ENCODE data around the gene YAP1.
"Not testable (repeated sequence)": the region's sequence is repeated elsewhere in the genome, so short reads cannot be mapped to it uniquely, and the experiment has no call there.

YAP1 gene

GRCh38 chr11:102200325-102200724, 90.1 kb downstream of the YAP1 start:
- DNase-seq (ENCODE audit: low read depth): not testable (repeated sequence)

- DNase-seq (ENCODE audit: low read depth): no peak
Measured at GRCh38 chr11:102201776-102202175, 91.5 kb downstream of the YAP1 start.

- DNase-seq (ENCODE audit: low read depth): no peak
Measured at GRCh38 chr11:102202972-102203371, 92.7 kb downstream of the YAP1 start.

GRCh38 chr11:102204174-102204573, 93.9 kb downstream of the YAP1 start:
- DNase-seq (ENCODE audit: low read depth): no peak

GRCh38 chr11:102205805-102206204, 95.6 kb downstream of the YAP1 start:
- DNase-seq (ENCODE audit: low read depth): no peak

- no peak for DNase-seq (ENCODE audit: low read depth)
Measured at GRCh38 chr11:102208835-102209234, 98.6 kb downstream of the YAP1 start.

- no peak for DNase-seq (ENCODE audit: low read depth)
Measured at GRCh38 chr11:102214623-102215022, 104.4 kb downstream of the YAP1 start.

GRCh38 chr11:102216433-102217075, 106.3 kb downstream of the YAP1 start:
- DNase-seq (ENCODE audit: low read depth): no peak

- peak; percentile 86 for DNase-seq (ENCODE audit: low read depth)
Measured at GRCh38 chr11:102220728-102221467, 110.7 kb downstream of the YAP1 start.

GRCh38 chr11:102223859-102224258, 113.6 kb downstream of the YAP1 start:
- DNase-seq (ENCODE audit: low read depth): peak; percentile 74

- peak; percentile 97 for DNase-seq (ENCODE audit: low read depth)
Measured at GRCh38 chr11:102225689-102226568, 115.7 kb downstream of the YAP1 start.

- DNase-seq (ENCODE audit: low read depth): peak; percentile 87
Measured at GRCh38 chr11:102226702-102227490, 116.6 kb downstream of the YAP1 start.

- no peak for DNase-seq (ENCODE audit: low read depth)
Measured at GRCh38 chr11:102229510-102230123, 119.4 kb downstream of the YAP1 start.

GRCh38 chr11:102230186-102230585, 119.9 kb downstream of the YAP1 start:
- DNase-seq (ENCODE audit: low read depth): no peak

- no peak for DNase-seq (ENCODE audit: low read depth)
Measured at GRCh38 chr11:102230911-102231310, 120.7 kb downstream of the YAP1 start.

- DNase-seq (ENCODE audit: low read depth): no peak
Measured at GRCh38 chr11:102234779-102235439, 124.7 kb downstream of the YAP1 start.

- peak; percentile 56 for DNase-seq (ENCODE audit: low read depth)
Measured at GRCh38 chr11:102237096-102237735, 127.0 kb downstream of the YAP1 start.

- DNase-seq (ENCODE audit: low read depth): no peak
Measured at GRCh38 chr11:102238391-102238821, 128.2 kb downstream of the YAP1 start.

- DNase-seq (ENCODE audit: low read depth): no peak
Measured at GRCh38 chr11:102239448-102239847, 129.2 kb downstream of the YAP1 start.

GRCh38 chr11:102239911-102240310, 129.7 kb downstream of the YAP1 start:
- no peak for DNase-seq (ENCODE audit: low read depth)

Data from iris pigment epithelial cell (primary cell).